ENCODE results near the gene NELFCD. TPM values are rescaled to one million over a fixed set of nuclear protein-coding genes. Genes with fewer than 3 reads are reported as not detected.
A peak's percentile ranks its signal among the peaks of the same experiment; 100 is the strongest.

Gene NELFCD
- total RNA-seq, 1 experiment from 2014 or later: 144 TPM

- intact Hi-C loops (cut with micrococcal nuclease): no loop called here
- ATAC-seq (no peak), DNase-seq (no peak)
- Histone ChIP-seq H3K4me1 (ENCODE audit: insufficient read depth, low read length) (peaks cover 7% of the 10 kb centered on the region; the same call in 1 of the 2 replicates), H2AFZ (ENCODE audit: low read length) (no peak overlapping the region), H3F3A (ENCODE audit: low read length, unreplicated experiment) (no peaks in the 10 kb centered on the region), H3K9me3 (ENCODE audit: low read length) (peaks cover 5% of the 10 kb centered on the region; the same call in 1 of the 2 replicates), H3K9me2 (replicated peaks; ENCODE audit: low read length) (no peaks in the 10 kb centered on the region), H3K27me3 (ENCODE audit: low read length) (no peaks in the 10 kb centered on the region), H4K20me1 (ENCODE audit: low read length) (no peaks in the 10 kb centered on the region), H3K4me2 (ENCODE audit: low read length) (no peak overlapping the region), H3K4me3 (ENCODE audit: low read length) (no peak overlapping the region), H3K9ac (ENCODE audit: low read length) (no peak overlapping the region), H3K36me3 (ENCODE audit: low read depth, low read length) (no peaks in the 10 kb centered on the region), H3K79me2 (ENCODE audit: low read length) (peaks cover 22% of the 10 kb centered on the region), H3K27ac (ENCODE audit: low read length) (no peak overlapping the region)
- TF ChIP-seq EZH2phosphoT487 (IDR thresholded peaks at IDR 0.05; ENCODE audit: borderline replicate concordance, low read length) (no peak), CTCF (conservative IDR thresholded peaks at IDR 0.05; ENCODE audit: low read depth, low read length) (no peak), EZH2 (IDR thresholded peaks at IDR 0.05; ENCODE audit: low read length, unreplicated experiment) (no peak)
- ChIA-PET POLR2A (ENCODE audit: unreplicated experiment) (no interaction called here), CTCF (no interaction called here)
- no TSS peak for BruUV-seq (replicated peaks)
Observed at GRCh38 chr20:58978351-58979190, 2.5 kb upstream of the NELFCD start.

GRCh38 chr20:58981628-58982364 is 740 bp downstream of the NELFCD start:
- H3K4me2 ChIP-seq (ENCODE audit: low read length): peak overlapping the region; percentile 84
- ATAC-seq: peak; percentile 22
- peak overlapping the region; percentile 90 for H2AFZ ChIP-seq (ENCODE audit: low read length)
- TF ChIP-seq EZH2phosphoT487 (IDR thresholded peaks at IDR 0.05; ENCODE audit: borderline replicate concordance, low read length) (no peak), CTCF (conservative IDR thresholded peaks at IDR 0.05; ENCODE audit: low read depth, low read length) (no peak), EZH2 (IDR thresholded peaks at IDR 0.05; ENCODE audit: low read length, unreplicated experiment) (no peak)
- POLR2A ChIA-PET (ENCODE audit: unreplicated experiment): no interaction called here
- no peaks in the 10 kb centered on the region for H3F3A ChIP-seq (ENCODE audit: low read length, unreplicated experiment)
- CTCF ChIA-PET: interaction anchor here (0.6 kb wide), 1 partner anchor 13 kb away, joined by 3 read pairs; no protein-coding TSS in a partner anchor
- peaks cover 15% of the 10 kb centered on the region; the same call in 1 of the 2 replicates for H3K36me3 ChIP-seq (ENCODE audit: low read depth, low read length)
- peak; percentile 36 for DNase-seq
- H3K9me3 ChIP-seq (ENCODE audit: low read length): no peaks in the 10 kb centered on the region
- no peaks in the 10 kb centered on the region for H3K27me3 ChIP-seq (ENCODE audit: low read length)
- peaks cover 22% of the 10 kb centered on the region for H4K20me1 ChIP-seq (ENCODE audit: low read length)
- BruUV-seq (replicated peaks): no TSS peak
- peaks cover 54% of the 10 kb centered on the region for H3K79me2 ChIP-seq (ENCODE audit: low read length)
- intact Hi-C loops (cut with micrococcal nuclease): loop anchor here (1.0 to 5.0 kb wide), 3 partner anchors 46 to 89 kb away; partner anchors contain the start of gene PRELID3B
- H3K27ac ChIP-seq (ENCODE audit: low read length): no peak overlapping the region; the same call in 1 of the 2 replicates
- peak overlapping the region; percentile 76 for H3K4me3 ChIP-seq (ENCODE audit: low read length)
- no peaks in the 10 kb centered on the region for H3K9me2 ChIP-seq (replicated peaks; ENCODE audit: low read length)
- H3K4me1 ChIP-seq (ENCODE audit: insufficient read depth, low read length): peaks cover 7% of the 10 kb centered on the region; the same call in 1 of the 2 replicates
- peak overlapping the region; percentile 83 for H3K9ac ChIP-seq (ENCODE audit: low read length)

All from PC-3 (cell line).